H1 (cell line): Measurements from ENCODE around the gene CCDC7. TPM values are rescaled to one million over a fixed set of nuclear protein-coding genes. Genes with fewer than 3 reads are reported as not detected.

Experiments used
- CTCF ChIA-PET: fragments of 300-600 bp; sonication (Branson Sonifier 250); formaldehyde crosslinking; loops from one replicate; lab custom pipeline; 2021; ENCODE audit not compliant: partially characterized antibody; lab: Charles Lee
- POLR2A ChIA-PET: fragments of 300-600 bp; sonication (Branson Sonifier 250); formaldehyde crosslinking; loops from one replicate; lab custom pipeline; 2021; ENCODE audit warnings: inconsistent platforms; ENCODE audit not compliant: partially characterized antibody; lab: Charles Lee
- DNase-seq, 2 experiments: peaks; one replicate each; pipeline versions ENCODE4 v3.0.0 to v3.0.0-alpha.2; 2010 to 2022; ENCODE audit warnings: low spot score in 2 of 2, low read depth in 1 of 2, mixed read lengths in 1 of 2
- FAIRE-seq: peaks from 2 replicates; lab custom pipeline; 2011; peaks lifted over from hg19 to GRCh38; lab: Jason Lieb, UNC
- H2AFZ ChIP-seq: 2 replicates; pipeline ENCODE4 v1.8.1; 2012; ENCODE audit warnings: low read length, inconsistent platforms
- H2AK5ac ChIP-seq: 2 replicates; pipeline ENCODE4 v1.6.1; 2013; ENCODE audit warnings: low read depth, low read length
- H2BK120ac ChIP-seq: replicated peaks from 2 replicates; pipeline ENCODE3; 2013; ENCODE audit warnings: low read depth, low read length, inconsistent platforms
- H2BK12ac ChIP-seq: 2 replicates; pipeline ENCODE4 v1.6.1; 2013; ENCODE audit warnings: low read depth, low read length
- H2BK15ac ChIP-seq: 2 replicates; pipeline ENCODE4 v1.6.1; 2013; ENCODE audit warnings: low read length
- H2BK20ac ChIP-seq: 2 replicates; pipeline ENCODE4 v1.6.1; 2013; ENCODE audit warnings: low read length
- H2BK5ac ChIP-seq: 2 replicates; pipeline ENCODE4 v1.6.1; 2013; ENCODE audit warnings: low read depth, low read length
- H3K14ac ChIP-seq: 2 replicates; pipeline ENCODE4 v1.6.1; 2013; ENCODE audit warnings: inconsistent platforms; ENCODE audit not compliant: insufficient read length
- H3K18ac ChIP-seq: 2 replicates; pipeline ENCODE4 v1.6.1; 2013; ENCODE audit warnings: low read length; ENCODE audit errors: extremely low read depth
- H3K23ac ChIP-seq: 2 replicates; pipeline ENCODE4 v1.6.1; 2013; ENCODE audit warnings: inconsistent platforms; ENCODE audit not compliant: insufficient read length
- H3K23me2 ChIP-seq: 2 replicates; pipeline ENCODE4 v1.6.1; 2013; ENCODE audit warnings: low read depth, low read length
- H3K27ac ChIP-seq: 2 replicates; pipeline ENCODE4 v1.6.1; 2011; ENCODE audit warnings: low read depth, low read length, inconsistent platforms
- H3K27me3 ChIP-seq, 4 experiments: replicated peaks in 1 of 4; 1 replicate in 1 of 4; 2 replicates in 3 of 4; pipeline versions ENCODE4 v1.6.1 to v1.8.1; 2011 to 2013; ENCODE audit warnings: low read length in 3 of 4, mild to moderate bottlenecking in 3 of 4, inconsistent platforms in 2 of 4, mixed read lengths in 2 of 4, moderate library complexity in 1 of 4; ENCODE audit not compliant: control insufficient read depth in 3 of 4, insufficient read depth in 3 of 4; ENCODE audit errors: extremely low read depth in 1 of 4
- H3K36me3 ChIP-seq, 4 experiments: 2 replicates each; pipeline versions ENCODE4 v1.6.1 to v1.8.1; 2011 to 2013; ENCODE audit warnings: mild to moderate bottlenecking in 4 of 4, low read length in 3 of 4, moderate library complexity in 2 of 4, control low read depth in 1 of 4, inconsistent platforms in 1 of 4; ENCODE audit not compliant: insufficient read depth in 4 of 4, control insufficient read depth in 2 of 4
- H3K4ac ChIP-seq: replicated peaks from 2 replicates; pipeline ENCODE3; 2013; ENCODE audit warnings: low read length, low read depth, mixed read lengths, inconsistent platforms; ENCODE audit not compliant: insufficient read length
- H3K4me1 ChIP-seq, 4 experiments: replicated peaks in 1 of 4; 1 replicate in 1 of 4; 2 replicates in 3 of 4; pipeline versions ENCODE4 v1.6.1 to v1.8.1; 2011 to 2013; ENCODE audit warnings: low read length in 3 of 4, inconsistent platforms in 2 of 4, mixed read lengths in 1 of 4; ENCODE audit not compliant: insufficient read depth in 4 of 4, control insufficient read depth in 3 of 4
- H3K4me2 ChIP-seq, 2 experiments: 2 replicates each; pipeline versions ENCODE4 v1.6.1 to v1.8.1; 2011 to 2013; ENCODE audit warnings: low read depth in 2 of 2, low read length in 2 of 2, control low read depth in 1 of 2, inconsistent platforms in 1 of 2, mild to moderate bottlenecking in 1 of 2; ENCODE audit not compliant: insufficient read depth in 1 of 2
- H3K4me3 ChIP-seq, 4 experiments: fragments of 200-600, 300-600 bp in 1 of 4; sonication (generic), shearing (Covaris generic), sonication (Bioruptor Twin) in 1 of 4; 2 replicates each; pipeline versions ENCODE4 v1.5.1 to v1.8.1; 2011 to 2016; ENCODE audit warnings: low read length in 4 of 4, low read depth in 3 of 4, control low read depth in 2 of 4, inconsistent platforms in 2 of 4, mild to moderate bottlenecking in 2 of 4, mixed read lengths in 1 of 4, moderate library complexity in 1 of 4; ENCODE audit not compliant: insufficient read depth in 2 of 4; ENCODE audit errors: extremely low read depth in 1 of 4
- H3K56ac ChIP-seq: replicated peaks from 2 replicates; pipeline ENCODE3; 2013; ENCODE audit warnings: low read depth, mild to moderate bottlenecking, mixed read lengths, low read length, inconsistent platforms; ENCODE audit not compliant: insufficient read length
- H3K79me1 ChIP-seq: 2 replicates; pipeline ENCODE4 v1.6.1; 2013; ENCODE audit warnings: low read depth, low read length, control low read depth
- H3K79me2 ChIP-seq, 2 experiments: 2 replicates each; pipeline versions ENCODE4 v1.6.1 to v1.8.1; 2012 to 2013; ENCODE audit warnings: low read length in 2 of 2, mild to moderate bottlenecking in 2 of 2, inconsistent platforms in 1 of 2; ENCODE audit not compliant: insufficient read depth in 2 of 2, control insufficient read depth in 1 of 2
- H3K9ac ChIP-seq, 4 experiments: replicated peaks in 1 of 4; 1 replicate in 1 of 4; 2 replicates in 3 of 4; pipeline versions ENCODE4 v1.6.1 to v1.8.1; 2011 to 2013; ENCODE audit warnings: low read depth in 3 of 4, low read length in 3 of 4, control low read depth in 2 of 4, mild to moderate bottlenecking in 2 of 4, moderate library complexity in 2 of 4, inconsistent platforms in 1 of 4; ENCODE audit errors: extremely low read depth in 1 of 4
- H3K9me3 ChIP-seq, 2 experiments: 2 replicates each; pipeline versions ENCODE4 v1.6.1 to v1.8.1; 2012 to 2013; ENCODE audit warnings: mild to moderate bottlenecking in 2 of 2, moderate library complexity in 2 of 2, control low read depth in 1 of 2, inconsistent platforms in 1 of 2, low read depth in 1 of 2, low read length in 1 of 2, mixed read lengths in 1 of 2; ENCODE audit not compliant: insufficient read depth in 2 of 2
- H4K20me1 ChIP-seq, 2 experiments: replicated peaks in 1 of 2; 2 replicates each; pipeline versions ENCODE3 to v1.8.1; 2011 to 2013; ENCODE audit warnings: inconsistent platforms in 2 of 2, low read length in 2 of 2, mild to moderate bottlenecking in 1 of 2; ENCODE audit not compliant: insufficient read depth in 2 of 2, control insufficient read depth in 1 of 2
- H4K5ac ChIP-seq: 2 replicates; pipeline ENCODE4 v1.6.1; 2013; ENCODE audit warnings: low read length, low read depth, mixed read lengths, inconsistent platforms; ENCODE audit not compliant: insufficient read length
- H4K8ac ChIP-seq: 2 replicates; pipeline ENCODE4 v1.8.0; 2013; ENCODE audit warnings: mild to moderate bottlenecking, moderate library complexity, low read length, inconsistent platforms; ENCODE audit not compliant: insufficient read depth; ENCODE audit errors: extremely low read depth
- H4K91ac ChIP-seq: replicated peaks from 2 replicates; pipeline ENCODE3; 2013; ENCODE audit warnings: low read length, mixed read lengths, inconsistent platforms; ENCODE audit not compliant: insufficient read length
- CHD2 ChIP-seq: IDR thresholded peaks from 2 replicates; pipeline ENCODE4 v1.6.1; 2012; ENCODE audit warnings: low read length, improper control_type of control experiment
- KDM1A ChIP-seq: fragments of 200-600, 300-600 bp; sonication (generic); IDR thresholded peaks from 2 replicates; pipeline ENCODE4 v1.7.1; 2016; ENCODE audit warnings: mild to moderate bottlenecking, low read length, borderline replicate concordance
- WGBS, 2 experiments: shearing (Covaris generic) in 1 of 2; methylation state at CpG; one replicate each; pipeline versions ENCODE4 v1.1.6 to v1.1.7; 2013 to 2015; ENCODE audit warnings: low lambda C conversion rate in 2 of 2, mixed read lengths in 2 of 2, inconsistent platforms in 1 of 2, low coverage in 1 of 2, missing lambda C conversion rate in 1 of 2; ENCODE audit not compliant: insufficient replicate concordance in 2 of 2, insufficient coverage in 1 of 2, insufficient read length in 1 of 2; ENCODE audit errors: extremely low coverage in 1 of 2, missing lambda C conversion rate in 1 of 2; 5-methylcytosine and 5-hydroxymethylcytosine counted together
- polyA plus RNA-seq, 7 experiments: library from polyadenylated mRNA; depleted of rRNA in 3 of 7; stranded (reverse) in 5 of 7; unstranded in 2 of 7; fragments of >200 nt in 5 of 7; fragments of 200-250 nt in 2 of 7; gene quantifications; 1 replicate in 5 of 7; 2 replicates in 1 of 7; 4 replicates in 1 of 7; pipeline versions ENCODE4 v1.2.1 to v1.2.3, GENCODE V29; 2011 to 2013; ENCODE audit warnings: missing spikeins in 2 of 7, mixed read lengths in 2 of 7
- total RNA-seq: library from RNA; stranded (reverse); fragmentation: NEBNext Ultra II Directional; extraction: Animal tissue kit (Norgen Biotek cat#: 25700); gene quantifications from 2 replicates; pipeline ENCODE4 v1.2.1, GENCODE V29; 2021

Gene CCDC7
- total and polyA plus RNA-seq, 2 of the 8 experiments (the other 6 are each of a cell fraction or from before 2014, with no cell fraction given) = 0.18 to 0.74 TPM

DNA sequence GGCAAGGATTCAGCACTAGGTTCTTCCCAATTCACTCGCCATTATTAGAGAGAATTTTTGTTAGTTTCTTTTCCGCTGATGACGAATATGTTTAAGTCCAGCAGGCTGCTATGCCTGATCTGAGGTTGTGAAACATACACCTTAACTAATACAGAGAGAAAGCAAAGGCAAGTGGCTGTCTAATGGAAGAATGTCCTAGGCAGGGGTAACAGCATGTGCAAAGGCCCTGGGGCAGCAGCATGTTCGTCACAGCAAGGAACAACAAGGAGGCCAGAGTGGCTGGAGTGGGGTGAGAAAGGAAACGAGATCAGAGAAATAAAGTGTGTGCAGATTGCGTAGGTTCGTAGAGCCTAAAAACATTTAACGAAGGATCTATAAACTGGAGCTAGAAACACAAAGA is 35.4 kb upstream of the CCDC7 start:
- H3K23ac ChIP-seq = no peak overlapping the region
- H3K27me3 ChIP-seq = no peaks in the 10 kb centered on the region
- ChIA-PET POLR2A (no interaction called here), CTCF (interaction anchor here (1.0 kb wide), 1 partner anchor 11 kb away, joined by 3 read pairs; no protein-coding TSS in a partner anchor)
- TF ChIP-seq KDM1A = peak; percentile 57; the same call in 1 of the 2 replicates
- no peak for TF ChIP-seq CHD2
- no peak for DNase-seq
- no peak overlapping the region for H3K4me3 ChIP-seq
- WGBS, 2 experiments = 95% methylated on average over 8 of the region's 8 CpGs; no CpG with 5 or more reads in 1 of the 2 experiments
- H2BK12ac ChIP-seq = no peak overlapping the region
- no peak overlapping the region for H2BK5ac ChIP-seq
- no peak overlapping the region for H2AFZ ChIP-seq
- no peak overlapping the region for H4K8ac ChIP-seq
- H3K4me2 ChIP-seq = no peak overlapping the region
- FAIRE-seq = no peak
- no peak overlapping the region for H3K18ac ChIP-seq
- no peak overlapping the region for H2BK120ac ChIP-seq
- no peaks in the 10 kb centered on the region for H3K79me1 ChIP-seq
- H4K91ac ChIP-seq = no peak overlapping the region
- H3K4me1 ChIP-seq = 0 out of 7 replicates have a peak, but pooled peaks cover 0 to 2% (median 0%) of the 10 kb centered on the region in 4 experiments
- no peaks in the 10 kb centered on the region for H3K36me3 ChIP-seq
- H2BK15ac ChIP-seq = no peak overlapping the region
- no peak overlapping the region for H3K27ac ChIP-seq
- no peak overlapping the region for H2BK20ac ChIP-seq
- no peak overlapping the region for H3K56ac ChIP-seq
- H3K9me3 ChIP-seq = no peaks in the 10 kb centered on the region
- no peaks in the 10 kb centered on the region for H3K79me2 ChIP-seq
- H3K23me2 ChIP-seq = no peaks in the 10 kb centered on the region
- no peak overlapping the region for H3K14ac ChIP-seq
- H3K9ac ChIP-seq = no peak overlapping the region
- H4K20me1 ChIP-seq = no peaks in the 10 kb centered on the region
- no peak overlapping the region for H4K5ac ChIP-seq
- no peak overlapping the region for H2AK5ac ChIP-seq
- H3K4ac ChIP-seq = no peak overlapping the region
